ENCODE data around the gene ELAVL3. TPM values are rescaled to one million over a fixed set of nuclear protein-coding genes. Genes with fewer than 3 reads are reported as not detected.
A peak's percentile ranks its signal among the peaks of the same experiment; 100 is the strongest.
"Not testable (repeated sequence)": the region's sequence is repeated elsewhere in the genome, so short reads cannot be mapped to it uniquely, and the experiment has no call there.

Gene ELAVL3
- total and polyA plus RNA-seq, 2 experiments from 2014 or later, result not detected

DNA sequence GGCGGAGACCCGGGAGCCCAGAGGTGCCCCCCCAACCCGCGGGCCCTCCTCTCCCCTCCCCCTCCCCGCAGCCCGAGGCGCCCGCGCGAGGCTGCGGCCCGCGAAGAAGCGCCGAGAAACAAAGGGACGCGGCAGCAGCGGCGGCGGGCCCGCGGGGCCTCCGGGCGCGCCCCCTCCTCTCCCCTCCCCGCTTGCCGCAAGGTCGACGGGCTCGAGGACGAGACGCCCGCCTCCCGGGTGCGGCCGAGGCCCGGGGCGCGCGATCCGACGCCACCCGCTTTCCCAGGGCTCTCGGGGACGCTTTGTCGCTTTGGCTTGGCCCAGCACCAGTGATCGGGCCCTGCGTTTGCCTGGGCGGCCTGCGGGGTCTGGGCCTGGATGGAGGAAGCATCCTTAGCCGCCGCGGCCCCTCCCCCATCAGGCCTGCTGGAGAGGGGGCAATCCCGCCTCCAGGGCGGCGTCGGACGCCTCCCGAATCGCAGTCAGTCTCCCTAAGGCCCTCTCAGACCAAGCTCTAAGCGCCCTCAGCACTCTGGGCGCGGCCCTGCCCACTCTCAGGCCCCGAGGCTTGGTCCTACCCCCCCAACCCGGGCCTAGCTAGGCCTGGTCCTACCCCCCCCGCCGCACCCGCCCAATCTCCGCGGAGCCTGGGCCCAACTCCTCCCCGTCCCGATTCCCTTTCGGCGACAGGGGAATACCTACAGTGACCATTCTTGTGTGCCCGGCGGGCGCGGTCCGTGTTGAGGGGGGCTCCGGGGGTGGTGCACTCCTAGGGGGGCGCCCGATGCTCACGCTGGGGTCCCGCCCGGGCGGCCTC is 740 bp downstream of the ELAVL3 start:
- H4K20me1 ChIP-seq (ENCODE audit: insufficient read depth), result no peaks in the 10 kb centered on the region
- H3K27me3 ChIP-seq (replicated peaks; ENCODE audit: insufficient read depth), result peaks cover 25% of the 10 kb centered on the region
- H3F3A ChIP-seq (ENCODE audit: insufficient read depth), result no peaks in the 10 kb centered on the region
- H3K36me3 ChIP-seq (ENCODE audit: low read depth), result no peaks in the 10 kb centered on the region
- TF ChIP-seq EZH2phosphoT487 (IDR thresholded peaks at IDR 0.05; ENCODE audit: insufficient read depth, low read depth) (0 out of 2 replicates have a peak, but pooled peaks have one; percentile 14), EZH2 (IDR thresholded peaks at IDR 0.05; ENCODE audit: insufficient read depth, poor library complexity, severe bottlenecking) (no peak)
- H3K9me3 ChIP-seq (ENCODE audit: low read depth), result no peaks in the 10 kb centered on the region
- H3K4me3 ChIP-seq, result no peak overlapping the region
- no peak overlapping the region for H3K9ac ChIP-seq
- in situ Hi-C loops (cut with MboI), result no loop called here
- no peak overlapping the region for H3K4me2 ChIP-seq (ENCODE audit: unreplicated experiment)
- no peak overlapping the region for H2AFZ ChIP-seq
- H3K27ac ChIP-seq, result no peak overlapping the region
- DNase-seq, result no peak
- no peaks in the 10 kb centered on the region for H3K9me2 ChIP-seq (ENCODE audit: insufficient read depth)
- 4 to 5% methylated on average over 38 to 68 of the region's 86 CpGs for WGBS, 2 experiments (ENCODE audit: low coverage in 1 of 2, low lambda C conversion rate in 2 of 2, missing lambda C conversion rate in 2 of 2)
- no peaks in the 10 kb centered on the region for H3K4me1 ChIP-seq (ENCODE audit: insufficient read depth)
- H3K79me2 ChIP-seq (ENCODE audit: insufficient read depth), result no peaks in the 10 kb centered on the region

GRCh38 chr19:11479090-11479897 is 1.6 kb downstream of the ELAVL3 start:
- no peak overlapping the region for H3K27ac ChIP-seq
- no peak overlapping the region for H3K9ac ChIP-seq
- H2AFZ ChIP-seq, result no peak overlapping the region
- no peaks in the 10 kb centered on the region for H3K9me2 ChIP-seq (ENCODE audit: insufficient read depth)
- no peaks in the 10 kb centered on the region for H4K20me1 ChIP-seq (ENCODE audit: insufficient read depth)
- H3K79me2 ChIP-seq (ENCODE audit: insufficient read depth), result no peaks in the 10 kb centered on the region
- no peaks in the 10 kb centered on the region for H3K4me1 ChIP-seq (ENCODE audit: insufficient read depth)
- no peaks in the 10 kb centered on the region for H3F3A ChIP-seq (ENCODE audit: insufficient read depth)
- DNase-seq, result peak; percentile 42
- TF ChIP-seq EZH2 (IDR thresholded peaks at IDR 0.05; ENCODE audit: insufficient read depth, poor library complexity, severe bottlenecking) (no peak), EZH2phosphoT487 (IDR thresholded peaks at IDR 0.05; ENCODE audit: insufficient read depth, low read depth) (no peak)
- no peak overlapping the region for H3K4me2 ChIP-seq (ENCODE audit: unreplicated experiment)
- H3K36me3 ChIP-seq (ENCODE audit: low read depth), result no peaks in the 10 kb centered on the region
- in situ Hi-C loops (cut with MboI), result no loop called here
- H3K4me3 ChIP-seq, result no peak overlapping the region
- 40 to 54% methylated on average over 12 to 47 of the region's 62 CpGs for WGBS, 2 experiments (ENCODE audit: low coverage in 1 of 2, low lambda C conversion rate in 2 of 2, missing lambda C conversion rate in 2 of 2)
- no peaks in the 10 kb centered on the region for H3K9me3 ChIP-seq (ENCODE audit: low read depth)
- peaks cover 25% of the 10 kb centered on the region for H3K27me3 ChIP-seq (replicated peaks; ENCODE audit: insufficient read depth)

- Histone ChIP-seq H3K4me3 (no peak overlapping the region), H3K9me3 (ENCODE audit: low read depth) (no peaks in the 10 kb centered on the region), H3K27me3 (replicated peaks; ENCODE audit: insufficient read depth) (peaks cover 25% of the 10 kb centered on the region), H3K36me3 (ENCODE audit: low read depth) (no peaks in the 10 kb centered on the region), H3K79me2 (ENCODE audit: insufficient read depth) (no peaks in the 10 kb centered on the region), H3K9me2 (ENCODE audit: insufficient read depth) (no peaks in the 10 kb centered on the region), H3K9ac (no peak overlapping the region), H2AFZ (no peak overlapping the region), H4K20me1 (ENCODE audit: insufficient read depth) (no peaks in the 10 kb centered on the region), H3K27ac (no peak overlapping the region), H3F3A (ENCODE audit: insufficient read depth) (no peaks in the 10 kb centered on the region), H3K4me1 (ENCODE audit: insufficient read depth) (no peaks in the 10 kb centered on the region), H3K4me2 (ENCODE audit: unreplicated experiment) (no peak overlapping the region)
- 52 to 61% methylated on average over 18 to 19 of the region's 19 CpGs for WGBS, 2 experiments (ENCODE audit: low coverage in 1 of 2, low lambda C conversion rate in 2 of 2, missing lambda C conversion rate in 2 of 2)
- TF ChIP-seq EZH2phosphoT487 (IDR thresholded peaks at IDR 0.05; ENCODE audit: insufficient read depth, low read depth), result no peak
- in situ Hi-C loops (cut with MboI), result no loop called here
- DNase-seq, result no peak
Observed at GRCh38 chr19:11478167-11479089, 2.4 kb downstream of the ELAVL3 start.

DNA sequence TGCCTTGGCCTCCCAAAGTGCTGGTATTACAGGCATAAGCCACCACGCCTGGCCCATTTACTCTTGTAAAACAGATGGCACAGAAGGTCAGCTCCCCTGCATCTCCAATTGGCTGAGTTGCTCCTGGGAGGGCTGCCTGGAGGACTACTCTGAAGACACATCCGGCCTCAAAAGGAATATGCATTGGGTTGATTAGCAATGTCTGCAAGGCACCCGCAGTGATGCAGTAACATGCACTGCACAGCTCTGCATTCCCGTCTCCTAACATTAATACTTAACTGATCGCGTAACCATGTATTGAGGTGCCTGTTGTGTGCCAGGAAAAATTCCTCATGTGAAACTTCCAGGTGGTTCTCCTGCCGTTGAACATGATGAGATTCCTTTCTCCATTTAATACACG is 5.0 kb downstream of the ELAVL3 start:
- Histone ChIP-seq H3K27ac (no peak overlapping the region), H3F3A (ENCODE audit: insufficient read depth) (no peaks in the 10 kb centered on the region), H2AFZ (no peak overlapping the region), H3K36me3 (ENCODE audit: low read depth) (no peaks in the 10 kb centered on the region), H3K79me2 (ENCODE audit: insufficient read depth) (no peaks in the 10 kb centered on the region), H3K9me3 (ENCODE audit: low read depth) (no peaks in the 10 kb centered on the region), H3K4me1 (ENCODE audit: insufficient read depth) (no peaks in the 10 kb centered on the region), H3K4me2 (ENCODE audit: unreplicated experiment) (no peak overlapping the region), H3K9ac (no peak overlapping the region), H3K9me2 (ENCODE audit: insufficient read depth) (no peaks in the 10 kb centered on the region), H4K20me1 (ENCODE audit: insufficient read depth) (no peaks in the 10 kb centered on the region), H3K4me3 (no peak overlapping the region), H3K27me3 (replicated peaks; ENCODE audit: insufficient read depth) (peaks cover 10% of the 10 kb centered on the region)
- DNase-seq, result no peak
- TF ChIP-seq EZH2phosphoT487 (IDR thresholded peaks at IDR 0.05; ENCODE audit: insufficient read depth, low read depth) (no peak), EZH2 (IDR thresholded peaks at IDR 0.05; ENCODE audit: insufficient read depth, poor library complexity, severe bottlenecking) (no peak)
- WGBS, 2 experiments (ENCODE audit: low coverage in 1 of 2, low lambda C conversion rate in 2 of 2, missing lambda C conversion rate in 2 of 2), result 62 to 69% methylated on average over 8 of the region's 8 CpGs
- in situ Hi-C loops (cut with MboI), result no loop called here

DNA sequence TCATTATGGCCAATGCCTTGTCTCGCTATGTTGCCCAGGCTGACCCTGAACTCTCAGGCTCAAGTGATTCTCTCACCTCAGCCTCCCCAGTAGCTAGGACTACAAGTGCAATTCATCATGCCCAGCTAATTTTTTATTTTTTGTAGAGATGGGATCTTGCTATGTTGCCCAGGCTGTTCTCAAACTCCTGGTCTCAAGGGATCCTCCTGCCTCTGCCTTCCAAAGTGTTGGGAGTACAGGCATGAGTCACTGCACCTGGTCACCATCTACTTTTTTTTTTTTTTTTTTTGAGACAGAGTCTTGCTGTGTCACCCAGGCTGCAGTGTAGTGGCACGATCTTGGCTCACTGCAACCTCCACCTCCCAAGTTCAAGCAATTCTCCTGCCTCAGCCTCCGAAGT is 5.5 kb downstream of the ELAVL3 start:
- H3F3A ChIP-seq (ENCODE audit: insufficient read depth); H3K9me2 ChIP-seq (ENCODE audit: insufficient read depth); H3K4me2 ChIP-seq (ENCODE audit: unreplicated experiment); H3K4me3 ChIP-seq; H3K9me3 ChIP-seq (ENCODE audit: low read depth); in situ Hi-C loops (cut with MboI); H3K36me3 ChIP-seq (ENCODE audit: low read depth); H3K4me1 ChIP-seq (ENCODE audit: insufficient read depth); H3K79me2 ChIP-seq (ENCODE audit: insufficient read depth); H3K27me3 ChIP-seq (replicated peaks; ENCODE audit: insufficient read depth); H3K27ac ChIP-seq; DNase-seq; H2AFZ ChIP-seq; H4K20me1 ChIP-seq (ENCODE audit: insufficient read depth); H3K9ac ChIP-seq: not testable (repeated sequence)
- 98 to 99% methylated on average over 3 of the region's 3 CpGs for WGBS, 2 experiments (ENCODE audit: low coverage in 1 of 2, low lambda C conversion rate in 2 of 2, missing lambda C conversion rate in 2 of 2)

All from GM23248 (cell line).